Neuronal stem cell (in vitro differentiated cells): ENCODE data around the gene SNAPC2.
A peak's percentile ranks its signal among the peaks of the same experiment; 100 is the strongest.

Experiments used
- DNase-seq: peaks from one replicate; pipeline ENCODE4 v3.0.0-alpha.2; 2013; ENCODE audit warnings: low spot score
- H2AFZ ChIP-seq: one replicate; pipeline ENCODE4 v1.6.1; 2013; ENCODE audit warnings: mild to moderate bottlenecking, low read length, inconsistent platforms
- H2AK5ac ChIP-seq: 2 replicates; pipeline ENCODE4 v1.6.1; 2013; ENCODE audit warnings: low read depth, mild to moderate bottlenecking, inconsistent platforms, low read length, moderate library complexity, mixed read lengths
- H2BK120ac ChIP-seq: 2 replicates; pipeline ENCODE4 v1.6.1; 2013; ENCODE audit warnings: low read depth, mild to moderate bottlenecking, inconsistent platforms, low read length, moderate library complexity, mixed read lengths
- H2BK12ac ChIP-seq: one replicate; pipeline ENCODE4 v1.6.1; 2013; ENCODE audit warnings: low read length, inconsistent platforms
- H2BK15ac ChIP-seq: 2 replicates; pipeline ENCODE4 v1.6.1; 2013; ENCODE audit warnings: mild to moderate bottlenecking, low read length, inconsistent platforms, mixed read lengths
- H2BK5ac ChIP-seq: one replicate; pipeline ENCODE4 v1.6.1; 2013; ENCODE audit warnings: inconsistent platforms, mild to moderate bottlenecking, low read length, moderate library complexity
- H3K14ac ChIP-seq: one replicate; pipeline ENCODE4 v1.6.1; 2013; ENCODE audit warnings: low read length, inconsistent platforms
- H3K18ac ChIP-seq: 2 replicates; pipeline ENCODE4 v1.6.1; 2013; ENCODE audit warnings: low read length, inconsistent platforms
- H3K23ac ChIP-seq: 2 replicates; pipeline ENCODE4 v1.6.1; 2013; ENCODE audit warnings: low read depth, mild to moderate bottlenecking, mixed read lengths, low read length, inconsistent platforms; ENCODE audit not compliant: poor library complexity
- H3K27ac ChIP-seq: replicated peaks from 3 replicates; pipeline ENCODE4 v1.5.1; 2013; ENCODE audit warnings: low read length, inconsistent platforms
- H3K27me3 ChIP-seq, 3 experiments: 2 replicates each; pipeline ENCODE4 v1.6.1; 2013; ENCODE audit warnings: low read length in 3 of 3, mild to moderate bottlenecking in 2 of 3, inconsistent platforms in 1 of 3, low read depth in 1 of 3, mixed read lengths in 1 of 3, moderate library complexity in 1 of 3; ENCODE audit not compliant: control insufficient read depth in 3 of 3, insufficient read depth in 3 of 3
- H3K36me3 ChIP-seq, 2 donors: replicated peaks in 1 of 2; 2 replicates each; pipeline ENCODE4 v1.6.1; 2013; ENCODE audit warnings: low read length in 2 of 2; ENCODE audit not compliant: control insufficient read depth in 2 of 2, insufficient read depth in 2 of 2
- H3K4ac ChIP-seq: 2 replicates; pipeline ENCODE4 v1.6.1; 2013; ENCODE audit warnings: inconsistent platforms, mild to moderate bottlenecking, low read length, moderate library complexity
- H3K4me1 ChIP-seq, 2 donors: 1 replicate in 1 of 2; 2 replicates in 1 of 2; pipeline ENCODE4 v1.6.1; 2013; ENCODE audit warnings: low read length in 2 of 2, low read depth in 1 of 2; ENCODE audit not compliant: control insufficient read depth in 2 of 2, insufficient read depth in 1 of 2
- H3K4me2 ChIP-seq: one replicate; pipeline ENCODE4 v1.6.1; 2013; ENCODE audit warnings: mild to moderate bottlenecking, low read length, inconsistent platforms; ENCODE audit not compliant: insufficient read depth, poor library complexity, severe bottlenecking
- H3K4me3 ChIP-seq, 2 donors: 2 replicates each; pipeline ENCODE4 v1.5.1; 2013; ENCODE audit warnings: low read length in 2 of 2, mild to moderate bottlenecking in 2 of 2, inconsistent platforms in 1 of 2, moderate library complexity in 1 of 2
- H3K79me1 ChIP-seq: one replicate; pipeline ENCODE4 v1.6.1; 2013; ENCODE audit warnings: low read depth, mild to moderate bottlenecking, inconsistent platforms, low read length, moderate library complexity
- H3K9ac ChIP-seq: one replicate; pipeline ENCODE4 v1.6.1; 2013; ENCODE audit warnings: mild to moderate bottlenecking, low read depth, low read length, inconsistent platforms; ENCODE audit not compliant: poor library complexity
- H3K9me3 ChIP-seq, 2 donors: replicated peaks in 1 of 2; 2 replicates each; pipeline versions ENCODE3 to v1.6.1; 2013; ENCODE audit warnings: low read length in 2 of 2, mild to moderate bottlenecking in 2 of 2, inconsistent platforms in 1 of 2, low read depth in 1 of 2, mixed read lengths in 1 of 2, moderate library complexity in 1 of 2; ENCODE audit not compliant: control insufficient read depth in 2 of 2, insufficient read depth in 1 of 2
- H4K8ac ChIP-seq: one replicate; pipeline ENCODE4 v1.6.1; 2013; ENCODE audit warnings: low read depth, mild to moderate bottlenecking, inconsistent platforms, low read length, moderate library complexity
- H4K91ac ChIP-seq: one replicate; pipeline ENCODE4 v1.6.1; 2013; ENCODE audit warnings: low read length, low read depth, mild to moderate bottlenecking, inconsistent platforms; ENCODE audit not compliant: poor library complexity
- WGBS, 2 donors: extraction: QIAGEN DNeasy Blood & Tissue Kit; methylation state at CpG; one replicate each; pipeline ENCODE4 v1.1.7; 2013; ENCODE audit warnings: missing lambda C conversion rate in 2 of 2, mixed read lengths in 1 of 2; ENCODE audit not compliant: insufficient read length in 2 of 2, insufficient replicate concordance in 1 of 2; ENCODE audit errors: extremely low coverage in 2 of 2; 5-methylcytosine and 5-hydroxymethylcytosine counted together

Gene SNAPC2

GRCh38 chr19:7887408-7888144 lies 32.6 kb upstream of the SNAPC2 start:
- Histone ChIP-seq H4K8ac (no peak overlapping the region), H3K18ac (peak overlapping the region; percentile 89), H3K79me1 (no peaks in the 10 kb centered on the region), H3K9me3 (no peaks in the 10 kb centered on the region), H2AFZ (no peak overlapping the region), H3K14ac (no peak overlapping the region), H2BK12ac (no peak overlapping the region), H3K27ac (no peak overlapping the region), H4K91ac (no peak overlapping the region), H2BK5ac (peak overlapping the region; percentile 53), H3K9ac (no peak overlapping the region), H3K4me1 (peaks cover 0 to 7% of the 10 kb centered on the region in 2 donors), H2BK15ac (peak overlapping the region; percentile 38), H3K36me3 (no peaks in the 10 kb centered on the region), H3K23ac (peak overlapping the region; percentile 65), H3K4ac (no peak overlapping the region), H3K4me3 (no peak overlapping the region), H2BK120ac (peak overlapping the region; percentile 31), H2AK5ac (peak overlapping the region; percentile 81), H3K27me3 (peaks cover 0 to 43% (median 19%) of the 10 kb centered on the region in 3 experiments), H3K4me2 (peak overlapping the region; percentile 81)
- DNase-seq: no peak
- WGBS, 2 donors: no CpG with 5 or more reads among the region's 16 CpGs

- no peak within 1 kb of the TSS for H2BK12ac ChIP-seq
- H2AFZ ChIP-seq: peak within 1 kb of the TSS; percentile 91
- H3K4me3 ChIP-seq: peak within 1 kb of the TSS in 1 of 2 donors; percentile 55
- H3K18ac ChIP-seq: peak within 1 kb of the TSS; percentile 89
- H3K9ac ChIP-seq: no peak within 1 kb of the TSS
- peak within 1 kb of the TSS; percentile 92 for H3K23ac ChIP-seq
- H3K4ac ChIP-seq: no peak within 1 kb of the TSS
- peak within 1 kb of the TSS; percentile 31 for H2BK120ac ChIP-seq
- H3K4me2 ChIP-seq: peak within 1 kb of the TSS; percentile 81
- peaks cover 0 to 7% of the 10 kb centered on the region in 2 donors for H3K4me1 ChIP-seq
- H3K79me1 ChIP-seq: no peaks in the 10 kb centered on the region
- peak within 1 kb of the TSS; percentile 81 for H2AK5ac ChIP-seq
- H3K36me3 ChIP-seq: no peaks in the 10 kb centered on the region
- H2BK15ac ChIP-seq: peak within 1 kb of the TSS; percentile 69
- H4K8ac ChIP-seq: no peak within 1 kb of the TSS
- peak; percentile 63 for DNase-seq
- no peak within 1 kb of the TSS for H3K27ac ChIP-seq
- no peaks in the 10 kb centered on the region for H3K9me3 ChIP-seq
- peak within 1 kb of the TSS; percentile 53 for H2BK5ac ChIP-seq
- peaks cover 0 to 43% (median 19%) of the 10 kb centered on the region in 3 experiments for H3K27me3 ChIP-seq
- WGBS, 2 donors: no CpG with 5 or more reads among the region's 53 CpGs
- no peak within 1 kb of the TSS for H4K91ac ChIP-seq
- H3K14ac ChIP-seq: no peak within 1 kb of the TSS
Observed at GRCh38 chr19:7888145-7888825, 31.9 kb upstream of the SNAPC2 start, which contains the start of gene LRRC8E. Gene LRRC8E (plus strand): TSS chr19:7888510. CDS start chr19:7895604, 7,094 bp downstream.

GRCh38 chr19:7888826-7889217 lies 31.3 kb upstream of the SNAPC2 start:
- Histone ChIP-seq H2AK5ac (no peak overlapping the region), H3K79me1 (no peaks in the 10 kb centered on the region), H3K4ac (no peak overlapping the region), H2BK12ac (no peak overlapping the region), H3K4me2 (peak overlapping the region; percentile 81), H3K27ac (no peak overlapping the region), H3K4me3 (peak overlapping the region in 1 of 2 donors; percentile 55), H3K27me3 (peaks cover 0 to 43% (median 19%) of the 10 kb centered on the region in 3 experiments), H3K9ac (no peak overlapping the region), H3K4me1 (peaks cover 0 to 7% of the 10 kb centered on the region in 2 donors), H3K36me3 (no peaks in the 10 kb centered on the region), H3K18ac (peak overlapping the region; percentile 85), H3K23ac (no peak overlapping the region), H2BK15ac (peak overlapping the region; percentile 69), H4K91ac (no peak overlapping the region), H2AFZ (peak overlapping the region; percentile 91), H3K9me3 (no peaks in the 10 kb centered on the region), H2BK5ac (no peak overlapping the region), H2BK120ac (no peak overlapping the region), H4K8ac (no peak overlapping the region), H3K14ac (no peak overlapping the region)
- no CpG with 5 or more reads among the region's 8 CpGs for WGBS, 2 donors
- DNase-seq: no peak
